ENCODE data around the gene RASGEF1C. TPM values are rescaled to one million over a fixed set of nuclear protein-coding genes. Genes with fewer than 3 reads are reported as not detected.
A peak's percentile ranks its signal among the peaks of the same experiment; 100 is the strongest.

The RASGEF1C gene
- total RNA-seq, 3 donors from 2014 or later, result 0.73 TPM; not detected in 2

- no peak for TF ChIP-seq CTCF (IDR thresholded peaks at IDR 0.05)
- TF ChIP-seq POLR2A (IDR thresholded peaks at IDR 0.05), result no peak
- TF ChIP-seq POLR2AphosphoS5 (IDR thresholded peaks at IDR 0.05), result no peak
- no peak overlapping the region for H3K27ac ChIP-seq
These were observed 35.0 kb downstream of the RASGEF1C start for GRCh38 chr5:180173875-180174586.

GRCh38 chr5:180173198-180173544 is 35.8 kb downstream of the RASGEF1C start:
- no peaks in the 10 kb centered on the region for H3K36me3 ChIP-seq
- no peaks in the 10 kb centered on the region for H3K4me1 ChIP-seq
- H3K27ac ChIP-seq, result no peak overlapping the region
- DNase-seq (ENCODE audit: low spot score in 2 of 2), result peak in 1 of 2 donors; percentile 12
- TF ChIP-seq POLR2AphosphoS5 (IDR thresholded peaks at IDR 0.05) (no peak), POLR2A (IDR thresholded peaks at IDR 0.05) (no peak), CTCF (IDR thresholded peaks at IDR 0.05) (no peak)
- no peaks in the 10 kb centered on the region for H3K9me3 ChIP-seq
- intact Hi-C loops (cut with DNase I; ENCODE audit: low total_unique reads), result no loop called here
- H3K4me3 ChIP-seq, result no peak overlapping the region
- H3K27me3 ChIP-seq, result peaks cover 0 to 9% of the 10 kb centered on the region in 2 donors

More at GRCh38 chr5:180173875-180174586, 35.0 kb downstream of the RASGEF1C start:
- peaks cover 0 to 9% of the 10 kb centered on the region in 2 donors for H3K27me3 ChIP-seq
- intact Hi-C loops (cut with DNase I; ENCODE audit: low total_unique reads), result no loop called here
- no peaks in the 10 kb centered on the region for H3K36me3 ChIP-seq
- no peak overlapping the region for H3K4me3 ChIP-seq
- H3K9me3 ChIP-seq, result no peaks in the 10 kb centered on the region
- no peaks in the 10 kb centered on the region for H3K4me1 ChIP-seq
- DNase-seq (ENCODE audit: low spot score in 2 of 2), result peak in 1 of 2 donors; percentile 9

GRCh38 chr5:180172447-180173197 is 36.4 kb downstream of the RASGEF1C start:
- Histone ChIP-seq H3K27ac (no peak overlapping the region), H3K27me3 (peaks cover 0 to 9% of the 10 kb centered on the region in 2 donors), H3K4me3 (no peak overlapping the region), H3K4me1 (no peaks in the 10 kb centered on the region), H3K9me3 (no peaks in the 10 kb centered on the region), H3K36me3 (no peaks in the 10 kb centered on the region)
- TF ChIP-seq CTCF (IDR thresholded peaks at IDR 0.05), result no peak
- no peak for TF ChIP-seq POLR2AphosphoS5 (IDR thresholded peaks at IDR 0.05)
- no peak for TF ChIP-seq POLR2A (IDR thresholded peaks at IDR 0.05)
- intact Hi-C loops (cut with DNase I; ENCODE audit: low total_unique reads), result no loop called here
- DNase-seq (ENCODE audit: low spot score in 2 of 2), result peak in 1 of 2 donors; percentile 12

GRCh38 chr5:180171568-180172094 is 37.4 kb downstream of the RASGEF1C start:
- Histone ChIP-seq H3K4me1 (no peaks in the 10 kb centered on the region), H3K9me3 (no peaks in the 10 kb centered on the region), H3K27me3 (peaks cover 0 to 9% of the 10 kb centered on the region in 2 donors), H3K27ac (no peak overlapping the region), H3K4me3 (no peak overlapping the region), H3K36me3 (no peaks in the 10 kb centered on the region)
- no peak for TF ChIP-seq POLR2AphosphoS5 (IDR thresholded peaks at IDR 0.05)
- TF ChIP-seq CTCF (IDR thresholded peaks at IDR 0.05), result no peak
- no peak for TF ChIP-seq POLR2A (IDR thresholded peaks at IDR 0.05)
- intact Hi-C loops (cut with DNase I; ENCODE audit: low total_unique reads), result no loop called here
- no peak for DNase-seq (ENCODE audit: low spot score in 2 of 2)
